Prostate gland (tissue), 2 donors: ENCODE results near the gene SHISA6.

ENCODE experiments used
- POLR2A ChIP-seq: fragments of 450-650 bp; IDR thresholded peaks from one replicate; pipeline ENCODE4 v1.6.1; 2016; ENCODE audit warnings: antibody characterized with exemption, mild to moderate bottlenecking
- POLR2AphosphoS5 ChIP-seq: sonication (generic); formaldehyde crosslinking; IDR thresholded peaks from one replicate; pipeline ENCODE4 v1.6.1; 2017; ENCODE audit warnings: antibody characterized with exemption
- TF ChIP-seq, protein P1 (sequence below), 4 experiments: fragments of 200-600 bp in 2 of 4; fragments of 450-650 bp in 2 of 4; sonication (generic) in 2 of 4; IDR thresholded peaks; 1 replicate in 3 of 4; 2 replicates in 1 of 4; pipeline ENCODE4 v1.5.1; 2016 to 2019; ENCODE audit warnings: antibody characterized with exemption in 4 of 4, mild to moderate bottlenecking in 2 of 4, moderate library complexity in 2 of 4

DNA sequence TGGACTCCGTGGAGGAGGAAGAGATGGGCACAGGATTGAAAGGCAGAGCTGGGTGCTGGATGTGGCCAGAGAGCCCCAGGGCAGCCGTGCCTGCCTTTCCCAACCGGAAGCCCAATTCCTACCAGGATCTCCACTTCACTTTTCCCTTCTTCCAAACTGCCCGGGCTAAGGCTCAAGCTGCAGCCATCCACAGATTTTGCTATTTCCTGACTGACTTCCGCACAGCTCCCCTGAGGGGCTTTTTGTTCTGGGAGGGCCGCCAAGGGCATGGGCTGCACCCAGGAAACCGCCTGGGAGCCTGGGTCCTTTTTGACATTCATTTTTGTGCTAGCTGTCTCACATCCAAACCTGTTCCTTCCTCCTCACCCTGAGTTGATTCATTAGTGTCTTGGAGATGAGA lies 4.2 kb downstream of the SHISA6 start:
- TF ChIP-seq POLR2A (no peak), POLR2AphosphoS5 (no peak)
- TF ChIP-seq, protein P1, sequence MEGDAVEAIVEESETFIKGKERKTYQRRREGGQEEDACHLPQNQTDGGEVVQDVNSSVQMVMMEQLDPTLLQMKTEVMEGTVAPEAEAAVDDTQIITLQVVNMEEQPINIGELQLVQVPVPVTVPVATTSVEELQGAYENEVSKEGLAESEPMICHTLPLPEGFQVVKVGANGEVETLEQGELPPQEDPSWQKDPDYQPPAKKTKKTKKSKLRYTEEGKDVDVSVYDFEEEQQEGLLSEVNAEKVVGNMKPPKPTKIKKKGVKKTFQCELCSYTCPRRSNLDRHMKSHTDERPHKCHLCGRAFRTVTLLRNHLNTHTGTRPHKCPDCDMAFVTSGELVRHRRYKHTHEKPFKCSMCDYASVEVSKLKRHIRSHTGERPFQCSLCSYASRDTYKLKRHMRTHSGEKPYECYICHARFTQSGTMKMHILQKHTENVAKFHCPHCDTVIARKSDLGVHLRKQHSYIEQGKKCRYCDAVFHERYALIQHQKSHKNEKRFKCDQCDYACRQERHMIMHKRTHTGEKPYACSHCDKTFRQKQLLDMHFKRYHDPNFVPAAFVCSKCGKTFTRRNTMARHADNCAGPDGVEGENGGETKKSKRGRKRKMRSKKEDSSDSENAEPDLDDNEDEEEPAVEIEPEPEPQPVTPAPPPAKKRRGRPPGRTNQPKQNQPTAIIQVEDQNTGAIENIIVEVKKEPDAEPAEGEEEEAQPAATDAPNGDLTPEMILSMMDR (IDR thresholded peaks at IDR 0.05), result no peak
